ENCODE measurements around the gene CNIH3.

DNA sequence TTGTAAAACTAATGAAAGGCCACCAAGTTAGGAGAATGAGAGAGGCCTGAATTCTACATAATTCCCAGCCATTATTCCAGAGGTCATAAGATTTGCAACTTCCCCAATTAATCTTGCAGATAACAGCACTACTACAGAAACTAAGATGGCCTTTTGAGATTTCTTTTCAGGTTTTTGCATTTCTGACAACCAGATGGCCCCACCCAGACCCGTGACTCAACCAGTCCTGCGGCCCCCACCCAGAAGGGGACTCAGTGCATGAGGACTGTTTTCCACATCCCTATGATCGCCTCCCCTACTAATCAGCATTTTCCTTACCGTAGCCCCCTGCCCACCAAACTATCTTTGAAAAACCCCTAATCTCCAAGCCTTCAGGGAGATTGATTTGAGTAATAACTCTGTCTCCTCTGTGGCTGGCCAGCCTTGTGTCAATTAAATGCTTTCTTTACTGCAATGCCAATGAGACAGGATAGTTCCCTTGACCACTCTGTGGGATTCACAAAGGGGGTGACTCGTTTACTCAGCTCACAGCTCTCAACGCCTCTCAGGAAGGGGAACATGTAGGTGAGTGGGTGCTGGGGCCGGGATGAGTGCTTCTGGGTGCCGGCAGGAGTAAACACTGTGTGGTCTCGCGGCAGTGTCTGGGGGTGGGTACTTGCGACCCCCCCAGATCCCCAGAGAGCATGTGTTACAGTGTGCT lies 10.5 kb upstream of the CNIH3 start:
- TF ChIP-seq EZH2 (IDR thresholded peaks at IDR 0.05) = no peak
- no peak for TF ChIP-seq POLR2AphosphoS5 (IDR thresholded peaks at IDR 0.05; ENCODE audit: borderline replicate concordance, low read depth, low read length)
- no peak for TF ChIP-seq FOXP2 (optimal IDR thresholded peaks at IDR 0.05; ENCODE audit: control extremely low read depth, extremely low read length, insufficient read depth)

Data from SK-N-MC (cell line).